HG02852 (cell line): Measurements from ENCODE around the gene NIM1K.
"Not testable (repeated sequence)": the region's sequence is repeated elsewhere in the genome, so short reads cannot be mapped to it uniquely, and the experiment has no call there.

Experiments used
- ATAC-seq: cut with Tn5 transposase; IDR thresholded peaks from one replicate; pipeline ENCODE4 v1.9.1; 2021; ENCODE audit warnings: mild to moderate bottlenecking, moderate library complexity; ENCODE audit not compliant: unreplicated experiment

Gene NIM1K

GRCh38 chr5:43191740-43192557 lies at the start of gene NIM1K:
NIM1K (plus strand) TSS chr5:43192225; CDS start chr5:43245776, 53,551 bp downstream.
- ATAC-seq, result peak; percentile 83

GRCh38 chr5:43145071-43145470 lies 47.0 kb upstream of the NIM1K start:
- ATAC-seq, result no peak

- no peak for ATAC-seq
Observed at GRCh38 chr5:43146958-43147357, 45.1 kb upstream of the NIM1K start.

GRCh38 chr5:43148417-43148816 lies 43.6 kb upstream of the NIM1K start:
- no peak for ATAC-seq

- no peak for ATAC-seq
Observed at GRCh38 chr5:43149231-43149630, 42.8 kb upstream of the NIM1K start.

GRCh38 chr5:43150075-43150474 lies 42.0 kb upstream of the NIM1K start:
- no peak for ATAC-seq

GRCh38 chr5:43150748-43151147 lies 41.3 kb upstream of the NIM1K start:
- ATAC-seq, result no peak

- ATAC-seq, result no peak
Observed at GRCh38 chr5:43152946-43153345, 39.1 kb upstream of the NIM1K start.

GRCh38 chr5:43154469-43154868 lies 37.6 kb upstream of the NIM1K start:
- ATAC-seq, result no peak

GRCh38 chr5:43155394-43156096 lies 36.5 kb upstream of the NIM1K start:
- no peak for ATAC-seq

GRCh38 chr5:43156388-43156787 lies 35.6 kb upstream of the NIM1K start:
- no peak for ATAC-seq

GRCh38 chr5:43157068-43157467 lies 35.0 kb upstream of the NIM1K start:
- no peak for ATAC-seq

- ATAC-seq, result no peak
Observed at GRCh38 chr5:43161244-43161643, 30.8 kb upstream of the NIM1K start.

GRCh38 chr5:43164801-43165200 lies 27.2 kb upstream of the NIM1K start:
- ATAC-seq, result not testable (repeated sequence)

- ATAC-seq, result no peak
Observed at GRCh38 chr5:43165323-43165722, 26.7 kb upstream of the NIM1K start.

GRCh38 chr5:43168175-43168574 lies 23.9 kb upstream of the NIM1K start:
- ATAC-seq, result no peak

- ATAC-seq, result no peak
Observed at GRCh38 chr5:43171451-43171850, 20.6 kb upstream of the NIM1K start.

- ATAC-seq, result no peak
Observed at GRCh38 chr5:43171926-43172325, 20.1 kb upstream of the NIM1K start.

GRCh38 chr5:43172779-43173178 lies 19.2 kb upstream of the NIM1K start:
- ATAC-seq, result no peak

- ATAC-seq, result no peak
Observed at GRCh38 chr5:43174586-43174985, 17.4 kb upstream of the NIM1K start.

- ATAC-seq, result no peak
Observed at GRCh38 chr5:43179836-43180235, 12.2 kb upstream of the NIM1K start.

GRCh38 chr5:43182421-43182820 lies 9.6 kb upstream of the NIM1K start:
- ATAC-seq, result no peak
